Uterus (tissue), 2 donors: ENCODE data around the gene KPNA3.

Experiments
- CTCF ChIP-seq, 4 experiments: fragments of 200-600 bp in 2 of 4; fragments of 450-650 bp in 2 of 4; sonication (generic) in 2 of 4; IDR thresholded peaks; one replicate each; pipeline ENCODE4 v1.5.1; 2016 to 2019; ENCODE audit warnings: antibody characterized with exemption in 4 of 4, mild to moderate bottlenecking in 2 of 4, moderate library complexity in 1 of 4
- POLR2A ChIP-seq, 2 donors: fragments of 450-650 bp; IDR thresholded peaks; one replicate each; pipeline ENCODE4 v1.6.1; 2016; ENCODE audit warnings: antibody characterized with exemption in 2 of 2, mild to moderate bottlenecking in 1 of 2, moderate library complexity in 1 of 2

GRCh38 chr13:49739498-49740187, 52.8 kb downstream of the KPNA3 start:
- TF ChIP-seq CTCF (IDR thresholded peaks at IDR 0.05): no peak
- TF ChIP-seq POLR2A (IDR thresholded peaks at IDR 0.05): no peak
